K562 (cell line): ENCODE results near the gene AMIGO1. TPM values are rescaled to one million over a fixed set of nuclear protein-coding genes. Genes with fewer than 3 reads are reported as not detected.

ENCODE experiments used
- ARID3A ChIP-seq: IDR thresholded peaks from 2 replicates; pipeline ENCODE4 v1.6.1; 2012; ENCODE audit warnings: low read depth, low read length, improper control_type of control experiment, borderline replicate concordance
- BRF1 ChIP-seq: IDR thresholded peaks from 3 replicates; pipeline ENCODE4 v1.6.1; 2011; ENCODE audit warnings: borderline replicate concordance, mild to moderate bottlenecking; ENCODE audit not compliant: insufficient read length; ENCODE audit errors: extremely low read depth
- CAMTA2 ChIP-seq: fragments of 250-450 bp; sonication (Bioruptor Pico); conservative IDR thresholded peaks from 2 replicates; pipeline ENCODE4 v1.5.1; 2022
- CHD1 ChIP-seq: fragments of 200-600 bp; sonication (generic); IDR thresholded peaks from one replicate; pipeline ENCODE4 v1.6.1; 2012; ENCODE audit warnings: mild to moderate bottlenecking, moderate library complexity, low read length, inconsistent platforms
- EGR1 ChIP-seq: fragments of 450-650 bp; conservative IDR thresholded peaks from 2 replicates; pipeline ENCODE4 v1.6.1; 2017; ENCODE audit warnings: mild to moderate bottlenecking
- EHMT2 ChIP-seq: fragments of 450-650 bp; IDR thresholded peaks from 2 replicates; pipeline ENCODE4 v1.6.1; 2018; ENCODE audit warnings: antibody characterized with exemption
- FOXK2 ChIP-seq, 2 experiments: fragments of 450-650 bp; IDR thresholded peaks in 1 of 2; conservative IDR thresholded peaks in 1 of 2; 2 replicates each; pipeline ENCODE4 v1.6.1; 2016; ENCODE audit warnings: low read depth in 2 of 2, mild to moderate bottlenecking in 1 of 2
- FOXP1 ChIP-seq: sonication (generic); formaldehyde crosslinking; IDR thresholded peaks from 2 replicates; pipeline ENCODE4 v1.8.0; 2022; ENCODE audit warnings: mild to moderate bottlenecking, missing genetic modification reagents
- GTF3C2 ChIP-seq: IDR thresholded peaks from 3 replicates; pipeline ENCODE4 v1.6.1; 2011; ENCODE audit warnings: borderline replicate concordance, mild to moderate bottlenecking, moderate library complexity; ENCODE audit not compliant: insufficient read length; ENCODE audit errors: extremely low read depth
- MTA1 ChIP-seq: fragments of 450-650 bp; IDR thresholded peaks from 2 replicates; pipeline ENCODE4 v1.6.1; 2017; ENCODE audit warnings: borderline replicate concordance
- NR2C1 ChIP-seq, 2 experiments: fragments of 450-650 bp; IDR thresholded peaks; 2 replicates each; pipeline ENCODE4 v1.6.1; 2017; ENCODE audit warnings: mild to moderate bottlenecking in 2 of 2, antibody characterized with exemption in 1 of 2, inconsistent platforms in 1 of 2, missing compliant biosample characterization in 1 of 2, missing genetic modification characterization in 1 of 2
- POLR2B ChIP-seq: fragments of 450-650 bp; IDR thresholded peaks from 2 replicates; pipeline ENCODE4 v1.6.1; 2018; ENCODE audit warnings: low read depth; ENCODE audit not compliant: partially characterized antibody
- SETDB1 ChIP-seq: IDR thresholded peaks from one replicate; pipeline ENCODE4 v1.6.1; 2012; ENCODE audit warnings: low read length, control low read depth, inconsistent platforms
- SMARCA5 ChIP-seq: fragments of 450-650 bp; IDR thresholded peaks from 2 replicates; pipeline ENCODE4 v1.6.1; 2016
- TSC22D4 ChIP-seq: fragments of 450-650 bp; IDR thresholded peaks from 2 replicates; pipeline ENCODE4 v1.6.1; 2016; ENCODE audit warnings: missing genetic modification characterization, missing biosample characterization, control low read depth
- ZNF274 ChIP-seq: IDR thresholded peaks from 2 replicates; pipeline ENCODE4 v1.6.1; 2011; ENCODE audit warnings: low read depth, mild to moderate bottlenecking, low read length, moderate library complexity, borderline replicate concordance
- ZNF551 ChIP-seq: fragments of 250-450 bp; sonication (Bioruptor Pico); IDR thresholded peaks from 2 replicates; pipeline ENCODE4 v1.5.0; 2021; ENCODE audit warnings: mild to moderate bottlenecking, moderate library complexity
- ZNF589 ChIP-seq: fragments of 200-800 bp; sonication (Bioruptor generic); IDR thresholded peaks from 2 replicates; pipeline ENCODE4 v1.6.1; 2016; ENCODE audit warnings: low read depth, missing genetic modification characterization, missing compliant biosample characterization
- ZNF717 ChIP-seq: fragments of 250-450 bp; sonication (Bioruptor Pico); IDR thresholded peaks from 2 replicates; pipeline ENCODE4 v1.5.0; 2021
- ZNF830 ChIP-seq: fragments of 250-450 bp; sonication (Bioruptor Pico); IDR thresholded peaks from 2 replicates; pipeline ENCODE4 v1.5.0; 2021; ENCODE audit warnings: mild to moderate bottlenecking
- ZSCAN32 ChIP-seq: fragments of 450-650 bp; formaldehyde crosslinking; IDR thresholded peaks from 2 replicates; pipeline ENCODE4 v1.4.0; 2020; ENCODE audit warnings: mild to moderate bottlenecking, moderate library complexity
- polyA plus RNA-seq, 8 experiments: library from polyadenylated mRNA; depleted of rRNA in 4 of 8; stranded (reverse) in 5 of 8; unstranded in 3 of 8; fragments of >200 nt; fragmentation: Nextera tagmentation in 2 of 8; fragmentation: Illumina TruSeq in 1 of 8; extraction: Ambion mirVana in 2 of 8; extraction: Trizol in 1 of 8; gene quantifications; 2 replicates each; pipeline versions ENCODE4 v1.2.1 to v1.2.3, GENCODE V29; 2011 to 2014; ENCODE audit warnings: inconsistent platforms in 1 of 8, missing spikeins in 1 of 8
- total RNA-seq, 7 experiments: library from RNA; depleted of rRNA in 6 of 7; stranded (reverse); fragments of >200 nt in 6 of 7; fragmentation: Illumina TruSeq in 2 of 7; extraction: Trizol in 2 of 7; gene quantifications; 2 replicates each; pipeline versions ENCODE4 v1.2.1 to v1.2.3, GENCODE V29; 2011 to 2021; ENCODE audit warnings: low replicate concordance in 1 of 7
- TF ChIP-seq, protein P1 (sequence below): sonication (generic); formaldehyde crosslinking; IDR thresholded peaks from 2 replicates; pipeline ENCODE4 v1.8.1; 2023; ENCODE audit warnings: mild to moderate bottlenecking, missing genetic modification reagents

Gene AMIGO1
- total and polyA plus RNA-seq, 9 of the 15 experiments (the other 6 are each of a cell fraction or from before 2014, with no cell fraction given), result 0.24 to 1.0 (median 0.54) TPM

DNA sequence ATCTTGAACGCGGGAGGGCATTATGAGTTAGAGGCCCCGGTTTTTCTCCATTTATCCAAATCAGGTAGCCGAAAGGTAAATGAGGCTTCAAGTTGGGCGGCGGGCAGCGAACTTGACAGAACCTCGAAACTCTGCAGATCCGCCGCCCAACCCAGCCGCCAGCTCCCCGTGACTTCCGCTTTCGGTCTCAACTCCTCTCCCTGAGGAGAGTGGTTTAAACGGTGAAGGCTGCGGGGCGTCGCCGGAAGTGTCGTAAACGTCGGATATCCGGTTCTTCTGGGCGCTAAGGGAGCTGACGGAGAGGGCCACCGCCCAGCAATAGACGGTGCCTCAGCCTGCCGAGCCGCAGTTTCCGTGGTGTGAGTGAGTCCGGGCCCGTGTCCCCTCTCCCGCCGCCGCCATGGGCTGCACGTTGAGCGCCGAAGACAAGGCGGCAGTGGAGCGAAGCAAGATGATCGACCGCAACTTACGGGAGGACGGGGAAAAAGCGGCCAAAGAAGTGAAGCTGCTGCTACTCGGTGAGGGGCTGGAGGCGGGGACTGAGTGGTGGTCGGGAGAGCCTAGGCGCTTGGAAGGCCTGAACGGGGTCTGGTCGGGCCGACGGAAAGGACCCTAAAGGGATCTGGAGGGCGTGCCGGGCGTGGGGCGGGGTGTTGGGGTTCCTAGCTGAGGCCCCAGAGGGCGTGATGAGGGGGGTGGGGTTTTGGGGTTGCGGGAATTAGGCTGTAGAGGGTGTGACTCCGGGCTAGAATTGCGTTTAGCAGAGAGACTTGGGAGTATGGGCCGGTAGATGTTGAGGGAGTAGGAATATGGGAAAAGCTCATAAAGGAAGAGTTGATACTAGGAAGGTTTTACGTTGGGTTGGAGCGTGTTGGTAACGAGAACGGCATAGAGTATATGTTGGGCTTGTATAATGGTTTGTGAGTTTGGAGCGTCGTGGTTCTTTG lies 39.1 kb upstream of the AMIGO1 start, which contains the start of gene GNAI3 (continued):
- TF ChIP-seq POLR2B, result peak; percentile 97
- no peak for TF ChIP-seq ZNF717 (CRISPR knock-in tag)
- peak; percentile 46; the same call in 1 of the 2 replicates for TF ChIP-seq ZNF589
- TF ChIP-seq NR2C1 (IDR thresholded peaks at IDR 0.05), result no peak
- no peak for TF ChIP-seq NR2C1 (tag; IDR thresholded peaks at IDR 0.05)
- peak; percentile 55 to 66; a peak in 2 of 4 replicates for TF ChIP-seq FOXK2 (conservative IDR thresholded peaks at IDR 0.05 in 1 of 2, IDR thresholded peaks at IDR 0.05 in 1 of 2; ENCODE audit: low read depth in 2 of 2)
- TF ChIP-seq ZNF830, result no peak
- TF ChIP-seq EGR1, result no peak
- no peak for TF ChIP-seq GTF3C2
- no peak for TF ChIP-seq TSC22D4 (tag)
- TF ChIP-seq CHD1, result peak; percentile 45
- TF ChIP-seq FOXP1 (CRISPR knock-in tag), result peak; percentile 15; the same call in 1 of the 2 replicates
- no peak for TF ChIP-seq CAMTA2 (CRISPR knock-in tag)
- TF ChIP-seq, protein P1, sequence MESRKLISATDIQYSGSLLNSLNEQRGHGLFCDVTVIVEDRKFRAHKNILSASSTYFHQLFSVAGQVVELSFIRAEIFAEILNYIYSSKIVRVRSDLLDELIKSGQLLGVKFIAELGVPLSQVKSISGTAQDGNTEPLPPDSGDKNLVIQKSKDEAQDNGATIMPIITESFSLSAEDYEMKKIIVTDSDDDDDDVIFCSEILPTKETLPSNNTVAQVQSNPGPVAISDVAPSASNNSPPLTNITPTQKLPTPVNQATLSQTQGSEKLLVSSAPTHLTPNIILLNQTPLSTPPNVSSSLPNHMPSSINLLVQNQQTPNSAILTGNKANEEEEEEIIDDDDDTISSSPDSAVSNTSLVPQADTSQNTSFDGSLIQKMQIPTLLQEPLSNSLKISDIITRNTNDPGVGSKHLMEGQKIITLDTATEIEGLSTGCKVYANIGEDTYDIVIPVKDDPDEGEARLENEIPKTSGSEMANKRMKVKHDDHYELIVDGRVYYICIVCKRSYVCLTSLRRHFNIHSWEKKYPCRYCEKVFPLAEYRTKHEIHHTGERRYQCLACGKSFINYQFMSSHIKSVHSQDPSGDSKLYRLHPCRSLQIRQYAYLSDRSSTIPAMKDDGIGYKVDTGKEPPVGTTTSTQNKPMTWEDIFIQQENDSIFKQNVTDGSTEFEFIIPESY (CRISPR knock-in tag), result peak; percentile 60; the same call in 1 of the 2 replicates
- TF ChIP-seq EHMT2, result peak; percentile 77
- no peak for TF ChIP-seq ZSCAN32 (CRISPR knock-in tag)
- no peak for TF ChIP-seq ZNF551
- TF ChIP-seq SMARCA5, result peak; percentile 58; the same call in 1 of the 2 replicates
- no peak for TF ChIP-seq ZNF274
- no peak for TF ChIP-seq BRF1
- TF ChIP-seq MTA1, result no peak
- no peak for TF ChIP-seq ARID3A
- TF ChIP-seq SETDB1, result no peak
